GM12891 (cell line): ENCODE measurements around the gene AP3B1.

Experiments
- DNase-seq: peaks from one replicate; pipeline ENCODE4 v3.0.0; 2011; ENCODE audit warnings: low spot score; ENCODE audit not compliant: insufficient read length
- FAIRE-seq: peaks from 2 replicates; lab custom pipeline; 2011; peaks lifted over from hg19 to GRCh38; lab: Jason Lieb, UNC
- PAX5 ChIP-seq: IDR thresholded peaks from 2 replicates; pipeline ENCODE4 v1.6.1; 2011; ENCODE audit warnings: low read length, moderate library complexity, mild to moderate bottlenecking; ENCODE audit not compliant: insufficient read depth, severe bottlenecking
- POLR2A ChIP-seq: IDR thresholded peaks from 2 replicates; pipeline ENCODE4 v1.6.1; 2011; ENCODE audit warnings: low read depth, low read length, control low read depth
- POLR2AphosphoS5 ChIP-seq: IDR thresholded peaks from 2 replicates; pipeline ENCODE4 v1.6.1; 2011; ENCODE audit warnings: low read depth, low read length, control low read depth
- POU2F2 ChIP-seq: IDR thresholded peaks from 2 replicates; pipeline ENCODE4 v1.6.1; 2011; ENCODE audit warnings: low read depth, mild to moderate bottlenecking, control low read depth, low read length, moderate library complexity
- SPI1 ChIP-seq: IDR thresholded peaks from 2 replicates; pipeline ENCODE4 v1.6.1; 2011; ENCODE audit warnings: low read depth, low read length, control low read depth
- TAF1 ChIP-seq: IDR thresholded peaks from 2 replicates; pipeline ENCODE4 v1.6.1; 2011; ENCODE audit warnings: low read depth, low read length, control low read depth

AP3B1 gene

GRCh38 chr5:78252715-78253114 is 41.8 kb downstream of the AP3B1 start:
- FAIRE-seq (no peak), DNase-seq (no peak)
- TF ChIP-seq PAX5 (no peak), POLR2AphosphoS5 (no peak), SPI1 (no peak), TAF1 (no peak), POLR2A (no peak), POU2F2 (no peak)

GRCh38 chr5:78251663-78252284 is 42.7 kb downstream of the AP3B1 start:
- TF ChIP-seq POLR2AphosphoS5 = no peak
- TF ChIP-seq POLR2A = no peak
- no peak for TF ChIP-seq SPI1
- TF ChIP-seq PAX5 = no peak
- TF ChIP-seq POU2F2 = no peak
- TF ChIP-seq TAF1 = no peak
- no peak for DNase-seq
- FAIRE-seq = no peak

- no peak for FAIRE-seq
- DNase-seq = no peak
- TF ChIP-seq POLR2AphosphoS5 = no peak
- no peak for TF ChIP-seq POU2F2
- no peak for TF ChIP-seq TAF1
- no peak for TF ChIP-seq PAX5
- no peak for TF ChIP-seq SPI1
- no peak for TF ChIP-seq POLR2A
These were observed 49.4 kb downstream of the AP3B1 start for GRCh38 chr5:78245136-78245535.

- DNase-seq (no peak), FAIRE-seq (no peak)
- TF ChIP-seq POLR2AphosphoS5 = no peak
- no peak for TF ChIP-seq POLR2A
- no peak for TF ChIP-seq PAX5
- no peak for TF ChIP-seq TAF1
- no peak for TF ChIP-seq POU2F2
- no peak for TF ChIP-seq SPI1
These were observed 50.9 kb downstream of the AP3B1 start for GRCh38 chr5:78243639-78244038.

GRCh38 chr5:78243091-78243490 is 51.4 kb downstream of the AP3B1 start:
- FAIRE-seq = no peak
- TF ChIP-seq POLR2A = no peak
- no peak for TF ChIP-seq POLR2AphosphoS5
- no peak for TF ChIP-seq POU2F2
- no peak for TF ChIP-seq TAF1
- TF ChIP-seq SPI1 = no peak
- no peak for TF ChIP-seq PAX5
- no peak for DNase-seq

DNA sequence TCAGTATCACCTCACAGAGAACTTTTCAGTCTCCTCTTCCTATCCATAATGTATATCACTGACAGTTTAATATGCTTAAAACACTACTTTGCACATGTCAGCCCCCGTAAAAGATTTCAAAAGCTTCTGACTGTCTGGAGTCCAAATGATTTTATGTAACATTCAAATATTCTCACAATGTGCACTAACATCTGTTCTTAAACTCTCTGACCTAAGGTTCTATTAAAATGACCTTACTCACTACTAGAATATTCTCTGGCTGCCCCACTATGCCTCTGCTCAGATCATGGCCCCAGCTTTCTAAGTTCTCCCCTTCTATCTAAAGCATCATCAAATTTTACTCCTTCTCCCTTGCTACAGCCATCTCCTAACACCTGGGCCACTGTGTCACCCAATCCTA is 52.5 kb downstream of the AP3B1 start:
- TF ChIP-seq SPI1 (no peak), TAF1 (no peak), PAX5 (no peak), POLR2A (no peak), POLR2AphosphoS5 (no peak), POU2F2 (no peak)
- FAIRE-seq (no peak), DNase-seq (no peak)

DNA sequence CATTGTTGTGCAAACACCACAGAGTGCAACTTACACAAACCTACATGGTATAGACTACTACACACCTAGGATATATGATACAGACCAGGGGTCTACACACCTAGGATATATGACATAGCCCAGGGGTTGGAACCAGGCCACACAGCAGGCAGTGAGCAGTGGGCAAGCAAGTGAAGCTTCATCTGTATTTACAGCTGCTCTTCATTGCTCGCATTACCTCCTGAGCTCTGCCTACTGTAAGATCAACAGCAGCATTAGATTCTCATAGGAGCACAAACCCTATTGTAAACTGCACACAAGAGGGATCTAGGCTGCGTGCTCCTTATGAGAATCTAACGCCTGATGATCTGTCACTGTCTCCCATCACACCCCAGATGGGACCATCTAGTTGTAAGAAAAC is 56.6 kb downstream of the AP3B1 start:
- FAIRE-seq = no peak
- no peak for DNase-seq
- TF ChIP-seq POLR2A = no peak
- no peak for TF ChIP-seq POLR2AphosphoS5
- TF ChIP-seq POU2F2 = no peak
- TF ChIP-seq PAX5 = no peak
- no peak for TF ChIP-seq SPI1
- no peak for TF ChIP-seq TAF1

DNA sequence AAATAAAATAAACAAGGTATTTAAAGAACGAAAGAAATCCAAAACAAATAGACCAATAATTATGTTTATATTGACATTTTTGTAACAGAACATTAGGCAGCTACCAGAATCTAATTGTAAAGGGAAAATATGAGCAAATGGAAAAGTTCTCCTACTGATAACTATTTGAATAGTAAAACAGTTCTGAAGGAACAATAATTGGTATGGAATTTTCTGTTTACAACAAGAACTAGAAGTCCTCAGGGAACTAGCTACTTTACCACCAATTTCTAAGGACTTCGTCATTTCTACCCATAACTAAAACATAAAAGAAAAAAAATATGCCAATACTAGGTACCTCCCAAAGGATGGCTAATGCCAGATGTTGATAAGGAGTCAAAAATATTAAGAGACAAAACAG is 58.5 kb downstream of the AP3B1 start:
- FAIRE-seq = no peak
- TF ChIP-seq SPI1 (no peak), TAF1 (no peak), POLR2AphosphoS5 (no peak), POLR2A (no peak), POU2F2 (no peak), PAX5 (no peak)
- DNase-seq = no peak

- no peak for DNase-seq
- TF ChIP-seq SPI1 = no peak
- no peak for TF ChIP-seq POLR2AphosphoS5
- no peak for TF ChIP-seq TAF1
- TF ChIP-seq POLR2A = no peak
- no peak for TF ChIP-seq PAX5
- no peak for TF ChIP-seq POU2F2
- FAIRE-seq = no peak
These were observed 59.2 kb downstream of the AP3B1 start for GRCh38 chr5:78235289-78235688.
